H1 (cell line): ENCODE data around the gene SGMS1. TPM values are rescaled to one million over a fixed set of nuclear protein-coding genes. Genes with fewer than 3 reads are reported as not detected.

Source experiments
- CTCF ChIA-PET: fragments of 300-600 bp; sonication (Branson Sonifier 250); formaldehyde crosslinking; loops from one replicate; lab custom pipeline; 2021; ENCODE audit not compliant: partially characterized antibody; lab: Charles Lee
- POLR2A ChIA-PET: fragments of 300-600 bp; sonication (Branson Sonifier 250); formaldehyde crosslinking; loops from one replicate; lab custom pipeline; 2021; ENCODE audit warnings: inconsistent platforms; ENCODE audit not compliant: partially characterized antibody; lab: Charles Lee
- DNase-seq, 2 experiments: peaks; one replicate each; pipeline versions ENCODE4 v3.0.0 to v3.0.0-alpha.2; 2010 to 2022; ENCODE audit warnings: low spot score in 2 of 2, low read depth in 1 of 2, mixed read lengths in 1 of 2
- FAIRE-seq: peaks from 2 replicates; lab custom pipeline; 2011; peaks lifted over from hg19 to GRCh38; lab: Jason Lieb, UNC
- H2AFZ ChIP-seq: 2 replicates; pipeline ENCODE4 v1.8.1; 2012; ENCODE audit warnings: low read length, inconsistent platforms
- H2AK5ac ChIP-seq: 2 replicates; pipeline ENCODE4 v1.6.1; 2013; ENCODE audit warnings: low read depth, low read length
- H2BK120ac ChIP-seq: replicated peaks from 2 replicates; pipeline ENCODE3; 2013; ENCODE audit warnings: low read depth, low read length, inconsistent platforms
- H2BK12ac ChIP-seq: 2 replicates; pipeline ENCODE4 v1.6.1; 2013; ENCODE audit warnings: low read depth, low read length
- H2BK15ac ChIP-seq: 2 replicates; pipeline ENCODE4 v1.6.1; 2013; ENCODE audit warnings: low read length
- H2BK20ac ChIP-seq: 2 replicates; pipeline ENCODE4 v1.6.1; 2013; ENCODE audit warnings: low read length
- H2BK5ac ChIP-seq: 2 replicates; pipeline ENCODE4 v1.6.1; 2013; ENCODE audit warnings: low read depth, low read length
- H3K14ac ChIP-seq: 2 replicates; pipeline ENCODE4 v1.6.1; 2013; ENCODE audit warnings: inconsistent platforms; ENCODE audit not compliant: insufficient read length
- H3K18ac ChIP-seq: 2 replicates; pipeline ENCODE4 v1.6.1; 2013; ENCODE audit warnings: low read length; ENCODE audit errors: extremely low read depth
- H3K23ac ChIP-seq: 2 replicates; pipeline ENCODE4 v1.6.1; 2013; ENCODE audit warnings: inconsistent platforms; ENCODE audit not compliant: insufficient read length
- H3K23me2 ChIP-seq: 2 replicates; pipeline ENCODE4 v1.6.1; 2013; ENCODE audit warnings: low read depth, low read length
- H3K27ac ChIP-seq: 2 replicates; pipeline ENCODE4 v1.6.1; 2011; ENCODE audit warnings: low read depth, low read length, inconsistent platforms
- H3K27me3 ChIP-seq, 4 experiments: replicated peaks in 1 of 4; 1 replicate in 1 of 4; 2 replicates in 3 of 4; pipeline versions ENCODE4 v1.6.1 to v1.8.1; 2011 to 2013; ENCODE audit warnings: low read length in 3 of 4, mild to moderate bottlenecking in 3 of 4, inconsistent platforms in 2 of 4, mixed read lengths in 2 of 4, moderate library complexity in 1 of 4; ENCODE audit not compliant: control insufficient read depth in 3 of 4, insufficient read depth in 3 of 4; ENCODE audit errors: extremely low read depth in 1 of 4
- H3K36me3 ChIP-seq, 4 experiments: 2 replicates each; pipeline versions ENCODE4 v1.6.1 to v1.8.1; 2011 to 2013; ENCODE audit warnings: mild to moderate bottlenecking in 4 of 4, low read length in 3 of 4, moderate library complexity in 2 of 4, control low read depth in 1 of 4, inconsistent platforms in 1 of 4; ENCODE audit not compliant: insufficient read depth in 4 of 4, control insufficient read depth in 2 of 4
- H3K4ac ChIP-seq: replicated peaks from 2 replicates; pipeline ENCODE3; 2013; ENCODE audit warnings: low read length, low read depth, mixed read lengths, inconsistent platforms; ENCODE audit not compliant: insufficient read length
- H3K4me1 ChIP-seq, 4 experiments: replicated peaks in 1 of 4; 1 replicate in 1 of 4; 2 replicates in 3 of 4; pipeline versions ENCODE4 v1.6.1 to v1.8.1; 2011 to 2013; ENCODE audit warnings: low read length in 3 of 4, inconsistent platforms in 2 of 4, mixed read lengths in 1 of 4; ENCODE audit not compliant: insufficient read depth in 4 of 4, control insufficient read depth in 3 of 4
- H3K4me2 ChIP-seq, 2 experiments: 2 replicates each; pipeline versions ENCODE4 v1.6.1 to v1.8.1; 2011 to 2013; ENCODE audit warnings: low read depth in 2 of 2, low read length in 2 of 2, control low read depth in 1 of 2, inconsistent platforms in 1 of 2, mild to moderate bottlenecking in 1 of 2; ENCODE audit not compliant: insufficient read depth in 1 of 2
- H3K4me3 ChIP-seq, 4 experiments: fragments of 200-600, 300-600 bp in 1 of 4; sonication (generic), shearing (Covaris generic), sonication (Bioruptor Twin) in 1 of 4; 2 replicates each; pipeline versions ENCODE4 v1.5.1 to v1.8.1; 2011 to 2016; ENCODE audit warnings: low read length in 4 of 4, low read depth in 3 of 4, control low read depth in 2 of 4, inconsistent platforms in 2 of 4, mild to moderate bottlenecking in 2 of 4, mixed read lengths in 1 of 4, moderate library complexity in 1 of 4; ENCODE audit not compliant: insufficient read depth in 2 of 4; ENCODE audit errors: extremely low read depth in 1 of 4
- H3K56ac ChIP-seq: replicated peaks from 2 replicates; pipeline ENCODE3; 2013; ENCODE audit warnings: low read depth, mild to moderate bottlenecking, mixed read lengths, low read length, inconsistent platforms; ENCODE audit not compliant: insufficient read length
- H3K79me1 ChIP-seq: 2 replicates; pipeline ENCODE4 v1.6.1; 2013; ENCODE audit warnings: low read depth, low read length, control low read depth
- H3K79me2 ChIP-seq, 2 experiments: 2 replicates each; pipeline versions ENCODE4 v1.6.1 to v1.8.1; 2012 to 2013; ENCODE audit warnings: low read length in 2 of 2, mild to moderate bottlenecking in 2 of 2, inconsistent platforms in 1 of 2; ENCODE audit not compliant: insufficient read depth in 2 of 2, control insufficient read depth in 1 of 2
- H3K9ac ChIP-seq, 4 experiments: replicated peaks in 1 of 4; 1 replicate in 1 of 4; 2 replicates in 3 of 4; pipeline versions ENCODE4 v1.6.1 to v1.8.1; 2011 to 2013; ENCODE audit warnings: low read depth in 3 of 4, low read length in 3 of 4, control low read depth in 2 of 4, mild to moderate bottlenecking in 2 of 4, moderate library complexity in 2 of 4, inconsistent platforms in 1 of 4; ENCODE audit errors: extremely low read depth in 1 of 4
- H3K9me3 ChIP-seq, 2 experiments: 2 replicates each; pipeline versions ENCODE4 v1.6.1 to v1.8.1; 2012 to 2013; ENCODE audit warnings: mild to moderate bottlenecking in 2 of 2, moderate library complexity in 2 of 2, control low read depth in 1 of 2, inconsistent platforms in 1 of 2, low read depth in 1 of 2, low read length in 1 of 2, mixed read lengths in 1 of 2; ENCODE audit not compliant: insufficient read depth in 2 of 2
- H4K20me1 ChIP-seq, 2 experiments: replicated peaks in 1 of 2; 2 replicates each; pipeline versions ENCODE3 to v1.8.1; 2011 to 2013; ENCODE audit warnings: inconsistent platforms in 2 of 2, low read length in 2 of 2, mild to moderate bottlenecking in 1 of 2; ENCODE audit not compliant: insufficient read depth in 2 of 2, control insufficient read depth in 1 of 2
- H4K5ac ChIP-seq: 2 replicates; pipeline ENCODE4 v1.6.1; 2013; ENCODE audit warnings: low read length, low read depth, mixed read lengths, inconsistent platforms; ENCODE audit not compliant: insufficient read length
- H4K8ac ChIP-seq: 2 replicates; pipeline ENCODE4 v1.8.0; 2013; ENCODE audit warnings: mild to moderate bottlenecking, moderate library complexity, low read length, inconsistent platforms; ENCODE audit not compliant: insufficient read depth; ENCODE audit errors: extremely low read depth
- H4K91ac ChIP-seq: replicated peaks from 2 replicates; pipeline ENCODE3; 2013; ENCODE audit warnings: low read length, mixed read lengths, inconsistent platforms; ENCODE audit not compliant: insufficient read length
- EZH2 ChIP-seq: fragments of 200-600 bp; sonication (generic); IDR thresholded peaks from 2 replicates; pipeline ENCODE4 v1.7.1; 2012; ENCODE audit warnings: low read depth, mild to moderate bottlenecking, moderate library complexity, low read length, inconsistent platforms; ENCODE audit not compliant: severe bottlenecking
- TAF7 ChIP-seq: optimal IDR thresholded peaks from 2 replicates; pipeline ENCODE3; 2011; ENCODE audit warnings: low read depth, mild to moderate bottlenecking, inconsistent platforms, low read length, moderate library complexity, borderline replicate concordance
- YY1 ChIP-seq: IDR thresholded peaks from 2 replicates; pipeline ENCODE4 v1.6.1; 2011; ENCODE audit warnings: low read depth, mild to moderate bottlenecking, low read length
- WGBS, 2 experiments: shearing (Covaris generic) in 1 of 2; methylation state at CpG; one replicate each; pipeline versions ENCODE4 v1.1.6 to v1.1.7; 2013 to 2015; ENCODE audit warnings: low lambda C conversion rate in 2 of 2, mixed read lengths in 2 of 2, inconsistent platforms in 1 of 2, low coverage in 1 of 2, missing lambda C conversion rate in 1 of 2; ENCODE audit not compliant: insufficient replicate concordance in 2 of 2, insufficient coverage in 1 of 2, insufficient read length in 1 of 2; ENCODE audit errors: extremely low coverage in 1 of 2, missing lambda C conversion rate in 1 of 2; 5-methylcytosine and 5-hydroxymethylcytosine counted together
- polyA plus RNA-seq, 7 experiments: library from polyadenylated mRNA; depleted of rRNA in 3 of 7; stranded (reverse) in 5 of 7; unstranded in 2 of 7; fragments of >200 nt in 5 of 7; fragments of 200-250 nt in 2 of 7; gene quantifications; 1 replicate in 5 of 7; 2 replicates in 1 of 7; 4 replicates in 1 of 7; pipeline versions ENCODE4 v1.2.1 to v1.2.3, GENCODE V29; 2011 to 2013; ENCODE audit warnings: missing spikeins in 2 of 7, mixed read lengths in 2 of 7
- total RNA-seq: library from RNA; stranded (reverse); fragmentation: NEBNext Ultra II Directional; extraction: Animal tissue kit (Norgen Biotek cat#: 25700); gene quantifications from 2 replicates; pipeline ENCODE4 v1.2.1, GENCODE V29; 2021

SGMS1 gene
- total and polyA plus RNA-seq, 2 of the 8 experiments (the other 6 are each of a cell fraction or from before 2014, with no cell fraction given): 6.0 to 15.6 TPM

DNA sequence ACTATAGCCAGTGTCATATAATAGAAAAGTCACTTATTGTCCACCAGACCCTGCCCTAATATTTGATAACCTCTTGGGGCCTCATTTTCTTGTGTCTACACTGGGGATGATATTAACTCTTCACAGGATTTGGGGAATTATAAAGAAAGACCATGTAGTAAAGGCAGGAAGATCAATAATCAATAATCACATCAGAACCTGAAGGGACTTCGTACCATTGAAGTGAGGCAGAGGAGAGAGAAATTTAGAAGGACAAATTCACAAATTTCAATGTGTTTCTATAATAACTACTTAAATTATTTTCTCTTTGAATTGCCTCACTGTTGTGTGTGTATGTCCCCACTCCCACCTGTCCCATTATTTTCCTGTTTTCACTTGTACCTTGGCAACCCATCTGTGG, 10.7 kb upstream of the SGMS1 start:
- WGBS, 2 experiments: 86% methylated on average over 1 of the region's 1 CpG; no CpG with 5 or more reads in 1 of the 2 experiments
- no peak overlapping the region for H4K91ac ChIP-seq
- TF ChIP-seq TAF7 (no peak), YY1 (no peak), EZH2 (no peak)

More for the DNA sequence above, 10.7 kb upstream of the SGMS1 start:
- Histone ChIP-seq H3K4me1 (peaks cover 0 to 7% (median 4%) of the 10 kb centered on the region in 4 experiments; a peak in 6 of 7 replicates), H4K8ac (no peak overlapping the region), H3K9ac (no peak overlapping the region), H2BK5ac (no peak overlapping the region), H3K18ac (no peak overlapping the region), H3K36me3 (no peaks in the 10 kb centered on the region), H4K5ac (no peak overlapping the region), H3K9me3 (no peaks in the 10 kb centered on the region), H3K27me3 (peaks cover 0 to 1% (median 0%) of the 10 kb centered on the region in 4 experiments; a peak in 1 of 7 replicates), H2BK20ac (no peak overlapping the region), H3K4ac (no peak overlapping the region), H3K14ac (no peak overlapping the region), H3K27ac (no peak overlapping the region), H3K79me2 (no peaks in the 10 kb centered on the region), H3K4me3 (no peak overlapping the region), H3K23me2 (no peaks in the 10 kb centered on the region), H2AFZ (no peak overlapping the region), H3K23ac (no peak overlapping the region), H2BK120ac (no peak overlapping the region), H3K56ac (no peak overlapping the region), H2BK12ac (no peak overlapping the region), H4K20me1 (no peaks in the 10 kb centered on the region), H3K79me1 (no peaks in the 10 kb centered on the region), H2BK15ac (no peak overlapping the region), H3K4me2 (no peak overlapping the region), H2AK5ac (no peak overlapping the region)
- DNase-seq (no peak), FAIRE-seq (no peak)
- ChIA-PET POLR2A (no interaction called here), CTCF (interaction anchor here (2.0 kb wide), 1 partner anchor 14 kb away, joined by 7 read pairs; no protein-coding TSS in a partner anchor)
